ENCODE results near the gene LARP4B. TPM values are rescaled to one million over a fixed set of nuclear protein-coding genes. Genes with fewer than 3 reads are reported as not detected.

LARP4B gene
- total RNA-seq, 1 experiment from 2014 or later = 122 TPM

DNA sequence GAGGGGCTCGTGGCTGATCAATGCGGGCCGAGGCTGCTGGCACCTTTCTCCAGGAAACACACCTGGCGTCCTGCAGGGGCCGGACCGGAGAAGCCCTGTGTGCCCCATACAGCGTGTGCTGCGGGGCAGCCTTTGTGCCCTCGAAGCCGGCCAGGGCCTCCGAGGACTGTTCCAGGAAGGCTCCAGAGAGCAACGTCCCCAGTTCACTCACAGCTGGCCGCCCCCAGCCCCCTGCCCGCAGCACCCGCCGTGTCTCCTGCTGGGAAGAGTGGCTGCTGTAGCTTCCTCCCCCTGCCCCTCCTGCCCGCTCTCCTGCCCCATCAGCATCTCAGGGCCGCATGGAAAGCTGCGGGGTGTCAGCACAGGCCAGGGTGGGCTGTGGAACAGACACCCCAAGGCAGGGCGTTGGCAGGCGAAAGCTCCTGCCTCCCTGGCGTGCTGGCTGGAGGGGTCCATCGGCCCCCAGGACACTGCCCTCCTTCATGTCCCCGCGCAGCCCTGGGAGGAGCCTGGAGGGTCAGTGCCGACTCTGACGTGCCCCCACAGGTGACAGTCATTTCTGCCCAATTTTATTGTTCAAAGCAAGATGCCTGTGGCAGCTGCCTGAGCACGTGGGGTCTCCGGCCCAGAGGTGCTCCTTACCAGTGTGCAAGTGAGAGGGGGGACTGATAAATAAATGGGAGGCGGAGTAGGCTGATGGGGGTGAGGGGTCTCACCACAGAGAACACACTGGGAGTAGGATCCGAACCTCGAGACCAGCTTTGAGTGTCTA, 146.2 kb downstream of the LARP4B start:
- ATAC-seq = peak; percentile 67; the same call in 1 of the 2 replicates
- ChIA-PET POLR2A (no interaction called here), CTCF (no interaction called here)

DNA sequence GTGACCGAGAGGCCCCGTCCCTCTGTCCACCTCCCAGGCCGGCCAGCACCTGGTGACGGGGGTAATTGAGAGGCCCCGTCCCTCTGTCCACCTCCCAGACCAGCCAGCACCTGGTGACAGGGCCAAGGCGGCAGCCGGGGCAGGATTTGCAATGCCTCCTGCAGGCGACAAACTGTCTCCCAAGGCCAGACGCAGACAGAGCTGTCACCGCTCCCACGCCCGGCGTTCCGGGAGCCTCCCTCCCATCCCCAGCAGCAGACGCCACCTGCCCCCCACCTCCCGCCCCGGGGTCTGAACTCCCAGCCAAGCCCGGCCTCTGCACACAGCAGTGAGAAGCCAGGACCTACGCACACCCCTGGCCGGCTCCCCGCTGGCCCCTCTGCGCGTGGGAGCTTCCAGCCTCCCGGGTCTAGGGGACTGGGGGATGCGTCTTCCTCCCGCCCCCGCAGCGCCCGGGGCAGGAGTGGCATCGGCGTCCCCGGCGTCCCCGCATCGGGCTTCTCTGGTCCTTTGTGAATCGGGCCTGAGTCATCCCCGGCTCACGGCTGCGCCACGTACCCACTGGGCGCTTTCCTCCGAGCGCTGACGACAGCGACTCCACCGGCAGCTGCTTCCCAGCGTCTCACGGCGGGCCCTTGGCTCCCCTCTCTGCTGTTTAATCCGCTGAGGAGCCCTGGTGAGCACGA, 147.0 kb downstream of the LARP4B start:
- POLR2A ChIA-PET = no interaction called here
- Histone ChIP-seq H3K36me3 (ENCODE audit: control insufficient read depth in 1 of 2, insufficient read depth in 2 of 2, low read length in 2 of 2) (no peaks in the 10 kb centered on the region), H3K27me3 (ENCODE audit: insufficient read depth, low read length) (peaks cover 3% of the 10 kb centered on the region; the same call in 1 of the 2 replicates), H3K27ac (ENCODE audit: low read depth, low read length) (peak overlapping the region; percentile 15; the same call in 1 of the 2 replicates), H4K20me1 (ENCODE audit: insufficient read depth) (no peaks in the 10 kb centered on the region), H3K4me3 (replicated peaks in 1 of 2; ENCODE audit: low read depth in 1 of 2, low read length in 2 of 2) (peak overlapping the region; percentile 35 to 54), H3K79me2 (ENCODE audit: insufficient read depth, low read length) (no peaks in the 10 kb centered on the region), H3K9me3 (ENCODE audit: control insufficient read depth in 1 of 2, insufficient read depth in 1 of 2, low read depth in 1 of 2, low read length in 2 of 2) (no peaks in the 10 kb centered on the region), H3K9me2 (ENCODE audit: insufficient read depth) (no peaks in the 10 kb centered on the region), H3K9ac (ENCODE audit: low read length) (peak overlapping the region; percentile 47), H3K4me1 (ENCODE audit: control insufficient read depth in 1 of 2, insufficient read depth in 2 of 2, low read length in 2 of 2) (peaks cover 6 to 15% of the 10 kb centered on the region in 2 experiments; a peak in 3 of 4 replicates), H3K4me2 (ENCODE audit: low read length) (peak overlapping the region; percentile 91), H2AFZ (ENCODE audit: low read depth, low read length, poor library complexity, severe bottlenecking) (peak overlapping the region; percentile 82)
- BruUV-seq (replicated peaks) = no TSS peak
- ATAC-seq (peak; percentile 89), DNase-seq (ENCODE audit: low read depth, low spot score) (peak; percentile 58)
- CTCF ChIA-PET = no interaction called here
- intact Hi-C loops (cut with micrococcal nuclease) = loop anchor here (10.0 kb wide), 1 partner anchor 200 kb away; no protein-coding TSS in a partner anchor
- RAD21 ChIA-PET (ENCODE audit: low non-redundant PET in 1 of 2, low total read pairs in 2 of 2, uncharacterized antibody in 2 of 2, unreplicated experiment in 2 of 2) = no interaction called here
- TF ChIP-seq YY1 (IDR thresholded peaks at IDR 0.05; ENCODE audit: extremely low read depth, insufficient replicate concordance, low read depth, low read length) (peak; percentile 9), TCF7L2 (IDR thresholded peaks at IDR 0.05; ENCODE audit: borderline replicate concordance, extremely low read depth, insufficient read depth, insufficient read length) (peak; percentile 68), JUND (IDR thresholded peaks at IDR 0.05) (peak; percentile 69), POLR2A (IDR thresholded peaks at IDR 0.05; ENCODE audit: borderline replicate concordance, extremely low read depth, insufficient read depth, insufficient read length) (no peak), FOSL1 (IDR thresholded peaks at IDR 0.05; ENCODE audit: low read depth) (peak; percentile 94), CEBPB (IDR thresholded peaks at IDR 0.05; ENCODE audit: low read depth) (no peak), SRF (IDR thresholded peaks at IDR 0.05; ENCODE audit: low read depth) (no peak), ZNF274 (IDR thresholded peaks at IDR 0.05; ENCODE audit: low read depth, low read length) (no peak), RAD21 (IDR thresholded peaks at IDR 0.05; ENCODE audit: low read depth) (peak; percentile 48), POLR2AphosphoS5 (IDR thresholded peaks at IDR 0.05; ENCODE audit: low read depth, low read length) (peak; percentile 44; the same call in 1 of the 2 replicates), EZH2 (IDR thresholded peaks at IDR 0.05) (no peak), EGR1 (IDR thresholded peaks at IDR 0.05; ENCODE audit: low read depth) (peak; percentile 98), SP1 (IDR thresholded peaks at IDR 0.05; ENCODE audit: low read depth) (no peak; the same call in 1 of the 2 replicates)
- TF ChIP-seq, protein P1, sequence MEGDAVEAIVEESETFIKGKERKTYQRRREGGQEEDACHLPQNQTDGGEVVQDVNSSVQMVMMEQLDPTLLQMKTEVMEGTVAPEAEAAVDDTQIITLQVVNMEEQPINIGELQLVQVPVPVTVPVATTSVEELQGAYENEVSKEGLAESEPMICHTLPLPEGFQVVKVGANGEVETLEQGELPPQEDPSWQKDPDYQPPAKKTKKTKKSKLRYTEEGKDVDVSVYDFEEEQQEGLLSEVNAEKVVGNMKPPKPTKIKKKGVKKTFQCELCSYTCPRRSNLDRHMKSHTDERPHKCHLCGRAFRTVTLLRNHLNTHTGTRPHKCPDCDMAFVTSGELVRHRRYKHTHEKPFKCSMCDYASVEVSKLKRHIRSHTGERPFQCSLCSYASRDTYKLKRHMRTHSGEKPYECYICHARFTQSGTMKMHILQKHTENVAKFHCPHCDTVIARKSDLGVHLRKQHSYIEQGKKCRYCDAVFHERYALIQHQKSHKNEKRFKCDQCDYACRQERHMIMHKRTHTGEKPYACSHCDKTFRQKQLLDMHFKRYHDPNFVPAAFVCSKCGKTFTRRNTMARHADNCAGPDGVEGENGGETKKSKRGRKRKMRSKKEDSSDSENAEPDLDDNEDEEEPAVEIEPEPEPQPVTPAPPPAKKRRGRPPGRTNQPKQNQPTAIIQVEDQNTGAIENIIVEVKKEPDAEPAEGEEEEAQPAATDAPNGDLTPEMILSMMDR (IDR thresholded peaks at IDR 0.05 in 2 of 3, conservative IDR thresholded peaks at IDR 0.05 in 1 of 3; ENCODE audit: borderline replicate concordance in 1 of 3, insufficient read depth in 1 of 3, low read depth in 2 of 3, low read length in 2 of 3) = peak in 1 of 3 experiments; percentile 28; a peak in 1 of 6 replicates
- TF ChIP-seq, protein P2, sequence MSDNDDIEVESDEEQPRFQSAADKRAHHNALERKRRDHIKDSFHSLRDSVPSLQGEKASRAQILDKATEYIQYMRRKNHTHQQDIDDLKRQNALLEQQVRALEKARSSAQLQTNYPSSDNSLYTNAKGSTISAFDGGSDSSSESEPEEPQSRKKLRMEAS (IDR thresholded peaks at IDR 0.05) = no peak

More for the DNA sequence above, 146.2 kb downstream of the LARP4B start:
- Histone ChIP-seq H4K20me1 (ENCODE audit: insufficient read depth) (no peaks in the 10 kb centered on the region), H3K4me1 (ENCODE audit: control insufficient read depth in 1 of 2, insufficient read depth in 2 of 2, low read length in 2 of 2) (peaks cover 6 to 15% of the 10 kb centered on the region in 2 experiments; a peak in 3 of 4 replicates), H3K27me3 (ENCODE audit: insufficient read depth, low read length) (peaks cover 3% of the 10 kb centered on the region; the same call in 1 of the 2 replicates), H3K9me2 (ENCODE audit: insufficient read depth) (no peaks in the 10 kb centered on the region), H3K36me3 (ENCODE audit: control insufficient read depth in 1 of 2, insufficient read depth in 2 of 2, low read length in 2 of 2) (no peaks in the 10 kb centered on the region), H2AFZ (ENCODE audit: low read depth, low read length, poor library complexity, severe bottlenecking) (peak overlapping the region; percentile 82), H3K9ac (ENCODE audit: low read length) (peak overlapping the region; percentile 47), H3K4me2 (ENCODE audit: low read length) (peak overlapping the region; percentile 91), H3K79me2 (ENCODE audit: insufficient read depth, low read length) (no peaks in the 10 kb centered on the region), H3K27ac (ENCODE audit: low read depth, low read length) (peak overlapping the region; percentile 15; the same call in 1 of the 2 replicates), H3K4me3 (replicated peaks in 1 of 2; ENCODE audit: low read depth in 1 of 2, low read length in 2 of 2) (peak overlapping the region; percentile 35 to 54; a peak in 3 of 4 replicates), H3K9me3 (ENCODE audit: control insufficient read depth in 1 of 2, insufficient read depth in 1 of 2, low read depth in 1 of 2, low read length in 2 of 2) (no peaks in the 10 kb centered on the region)
- BruUV-seq (replicated peaks) = no TSS peak
- DNase-seq (ENCODE audit: low read depth, low spot score) = no peak
- TF ChIP-seq SRF (IDR thresholded peaks at IDR 0.05; ENCODE audit: low read depth) = no peak
- TF ChIP-seq, protein P2 (IDR thresholded peaks at IDR 0.05) = peak; percentile 63; the same call in 1 of the 2 replicates
- RAD21 ChIA-PET (ENCODE audit: low non-redundant PET in 1 of 2, low total read pairs in 2 of 2, uncharacterized antibody in 2 of 2, unreplicated experiment in 2 of 2) = no interaction called here
- intact Hi-C loops (cut with micrococcal nuclease) = loop anchor here (10.0 kb wide), 1 partner anchor 200 kb away; no protein-coding TSS in a partner anchor

Data from HCT116 (cell line).